ENCODE measurements around the gene FAXC.

Gene FAXC
- long read RNA-seq, donor 1: 0 reads
- long read RNA-seq, donor 2: 0 reads
- long read RNA-seq, donor 3: 0 reads
- long read RNA-seq, donor 4: 0 reads
- long read RNA-seq, donor 5: 0 reads
- long read RNA-seq, donor 6: 0 reads
- long read RNA-seq, donor 7, full-length matches to known transcripts: 1 of 1 reads
- long read RNA-seq, donor 7, partial matches to known transcripts: 0 of 1 reads
- long read RNA-seq, donor 7, other reads (novel, unspliced or antisense): 0 of 1 reads
- long read RNA-seq, donor 8: 0 reads

DNA sequence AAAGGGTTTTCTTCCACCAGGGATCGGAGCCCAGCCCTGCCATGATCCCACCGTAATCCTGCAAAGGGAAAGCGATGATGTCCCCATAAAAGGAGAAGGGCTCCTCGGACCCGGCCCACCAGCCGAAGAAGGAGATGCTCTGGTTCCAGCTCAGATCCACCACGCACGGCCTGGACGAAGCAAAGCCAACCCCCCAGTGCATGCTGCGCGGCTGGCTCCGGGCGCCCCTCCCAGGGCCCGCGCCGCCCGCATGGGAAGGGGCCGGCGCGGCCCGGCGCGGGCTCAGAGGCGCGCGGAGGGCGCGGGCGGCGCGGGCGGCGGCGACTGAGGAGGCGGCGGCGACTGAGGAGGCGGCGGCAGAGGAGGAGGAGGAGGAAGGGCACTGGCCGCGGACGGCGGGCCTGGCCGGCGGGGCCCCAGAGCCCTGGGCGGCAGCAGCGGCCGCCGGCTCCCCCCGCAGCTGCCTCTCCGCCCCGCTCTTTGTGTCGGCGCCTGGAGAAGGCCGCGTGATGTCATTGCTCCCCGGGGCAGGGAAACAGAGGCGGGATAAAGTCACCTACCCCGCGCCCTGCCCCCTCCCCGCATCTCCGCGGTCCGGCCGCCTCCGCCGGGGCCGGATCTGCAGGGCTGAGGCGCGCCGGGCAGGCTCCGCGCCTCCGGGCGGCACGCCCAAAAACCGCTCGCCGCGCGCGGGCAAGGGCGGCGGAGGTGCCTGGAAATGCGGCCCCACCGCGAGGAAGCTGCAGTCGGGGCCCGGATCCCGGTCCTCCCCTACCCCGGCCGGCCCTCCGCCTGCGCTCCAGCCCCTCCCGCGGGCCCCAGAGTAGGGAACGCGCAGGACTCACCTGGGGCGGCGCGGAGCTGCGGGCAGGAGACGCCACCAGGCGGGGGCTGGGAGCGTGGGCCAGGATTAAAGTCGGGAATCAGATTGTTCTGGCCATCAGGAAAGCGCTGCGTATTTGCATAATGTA, at the start of gene FAXC:
Gene FAXC (minus strand): TSS at position 504 of the 971 bp plus-strand sequence. CDS start 302 bp downstream, at position 202.
- peak; percentile 74 for DNase-seq

DNA sequence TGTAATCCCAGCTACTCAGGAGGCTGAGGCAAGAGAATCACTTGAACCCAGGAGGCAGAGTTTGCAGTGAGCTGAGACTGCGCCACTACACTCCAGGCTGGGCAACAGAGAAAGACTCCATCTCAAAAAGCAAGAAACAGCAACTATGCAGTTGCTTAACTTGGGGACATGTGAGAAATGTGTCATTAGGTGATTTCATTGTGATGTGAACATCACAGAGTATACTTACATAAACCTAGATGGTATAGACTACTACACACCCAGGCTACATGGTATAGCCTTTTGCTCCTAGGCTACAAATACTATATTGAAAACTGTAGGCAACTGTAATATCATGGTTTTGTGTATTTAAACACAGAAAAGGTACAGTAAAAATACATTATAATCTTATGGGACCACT, 47.8 kb upstream of the FAXC start:
- no peak for DNase-seq

DNA sequence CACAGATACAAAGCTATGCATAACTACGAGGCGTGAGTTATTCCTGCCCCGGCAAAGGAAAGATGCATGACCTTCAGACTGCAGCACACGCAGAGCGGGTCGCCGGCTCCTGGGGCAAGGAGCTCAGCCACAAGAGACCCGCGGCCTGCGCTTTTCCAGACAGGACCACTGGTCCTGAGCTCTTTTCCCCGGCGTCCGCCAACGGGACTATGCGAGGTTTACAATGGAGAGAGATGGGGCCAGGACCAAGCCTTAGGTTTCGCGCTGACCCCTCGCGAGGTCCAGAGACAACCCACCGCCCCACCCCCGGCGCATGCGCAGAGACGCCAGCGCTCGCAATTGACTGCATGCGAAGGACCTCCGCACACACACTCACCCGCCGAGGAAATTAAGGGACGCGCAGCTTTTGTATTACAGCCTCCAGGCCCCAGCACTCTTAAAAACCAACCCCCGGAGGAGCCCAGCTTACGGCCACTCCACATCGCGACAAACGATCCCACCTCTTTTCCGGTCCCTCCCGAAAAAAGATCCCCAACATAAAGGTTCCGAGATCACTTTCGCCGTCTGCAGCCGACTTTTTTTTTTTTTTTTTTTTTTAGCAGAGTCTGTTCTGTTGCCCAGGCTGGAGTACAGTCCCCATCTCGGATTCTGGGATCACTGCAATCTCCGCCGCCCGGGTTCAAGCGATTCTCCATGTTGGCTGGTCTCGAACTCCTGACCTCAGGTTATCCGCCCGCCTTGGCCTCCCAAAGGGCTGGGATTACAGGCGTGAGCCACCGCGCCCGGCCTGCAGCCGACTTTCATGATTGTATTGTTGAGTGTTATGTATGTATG, 44.4 kb upstream of the FAXC start, which contains the start of gene COQ3:
Gene COQ3 (minus strand): TSS at position 498 of the 834 bp plus-strand sequence. CDS start 16 bp downstream, at position 482.
- peak; percentile 96 for DNase-seq

DNA sequence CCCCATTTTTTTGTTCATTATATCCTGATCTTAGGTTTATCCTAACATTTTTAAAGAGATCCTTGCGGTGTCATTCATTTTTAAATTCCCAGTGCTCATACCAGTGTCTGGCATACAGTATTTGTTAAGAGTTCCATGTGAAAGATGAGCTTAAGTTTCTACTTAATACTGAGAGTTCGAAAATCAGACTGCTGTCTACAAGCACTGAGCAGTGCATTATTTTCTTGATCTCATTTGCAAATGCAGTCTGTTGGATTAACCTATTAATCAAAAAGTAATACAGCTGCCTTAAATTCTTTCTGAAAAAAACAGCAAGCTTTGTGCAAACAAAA, 43.9 kb upstream of the FAXC start:
- no peak for DNase-seq

DNA sequence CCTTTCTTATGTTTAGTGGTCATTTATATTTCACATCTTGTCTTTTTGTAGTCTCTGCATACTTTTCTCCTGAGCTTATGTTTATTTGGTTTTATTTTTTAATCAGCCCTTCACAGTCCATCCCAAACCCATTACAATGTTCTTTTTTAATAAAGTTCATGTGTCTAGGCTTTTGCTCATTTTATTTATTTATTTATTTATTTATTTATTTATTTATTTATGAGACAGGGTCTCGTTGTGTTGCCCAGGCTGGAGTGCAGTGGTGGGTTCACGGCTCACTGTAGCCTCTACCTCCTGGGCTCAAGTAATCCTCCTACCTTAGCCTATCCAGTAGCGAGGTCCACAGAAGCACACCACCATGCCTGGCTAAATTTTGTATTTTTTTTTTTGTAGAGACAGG, 41.4 kb upstream of the FAXC start:
- DNase-seq: no peak

DNA sequence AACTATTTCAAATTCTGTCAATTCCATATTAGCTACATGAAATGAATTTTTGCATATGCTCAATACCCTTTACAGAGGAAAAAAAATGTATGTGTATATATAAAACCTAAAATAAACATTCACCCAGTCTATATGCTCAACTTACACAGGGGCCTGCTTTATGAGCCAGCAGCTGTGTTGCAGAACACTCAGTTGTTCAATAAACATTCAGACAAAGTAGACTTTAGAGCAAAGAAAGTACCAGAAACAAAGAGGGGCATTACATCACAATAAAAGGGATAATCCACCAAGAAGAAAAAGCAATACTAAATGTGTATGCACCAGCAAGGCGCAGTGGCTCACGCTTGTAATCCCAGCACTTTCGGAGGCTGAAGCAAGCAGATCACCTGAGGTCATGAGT, 35.0 kb upstream of the FAXC start:
- no peak for DNase-seq

DNA sequence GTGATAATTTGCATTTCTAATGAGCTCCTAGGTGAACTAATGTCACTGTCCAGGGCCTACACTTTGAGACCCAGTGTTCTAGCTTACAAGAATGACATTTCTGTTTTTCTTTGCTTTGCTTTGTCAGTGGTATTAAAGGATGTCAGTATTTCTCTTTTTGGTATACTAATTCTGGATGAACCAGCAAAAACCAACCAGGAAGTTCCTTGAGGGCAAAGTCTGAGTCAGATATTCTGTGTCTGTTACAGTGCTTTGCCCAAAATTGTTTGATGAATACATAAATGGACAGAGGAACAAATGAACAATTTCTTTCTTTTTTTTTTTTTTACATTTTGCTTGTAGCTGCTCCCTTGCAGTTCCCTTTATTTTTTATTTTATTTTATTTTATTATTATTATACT, 29.2 kb upstream of the FAXC start:
- no peak for DNase-seq

DNA sequence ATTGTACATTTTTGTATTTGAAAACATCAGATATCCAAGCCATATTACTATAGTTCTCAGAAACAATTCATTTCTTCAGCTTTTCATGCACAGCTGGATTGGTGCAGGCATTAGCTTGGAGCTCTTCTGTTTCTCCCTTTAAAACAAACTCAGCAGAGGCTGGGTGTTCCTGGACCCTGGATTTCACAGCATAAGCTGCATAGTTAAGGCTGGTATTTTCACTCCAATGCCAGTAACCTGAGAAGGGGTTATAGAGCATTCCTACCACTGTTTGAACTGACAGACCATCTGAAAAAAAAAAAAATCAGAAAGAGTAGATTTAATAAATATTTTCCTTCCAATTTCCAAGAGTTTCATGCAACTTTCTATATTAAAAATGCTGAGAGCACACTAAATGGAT, 20.1 kb upstream of the FAXC start:
- no peak for DNase-seq

DNA sequence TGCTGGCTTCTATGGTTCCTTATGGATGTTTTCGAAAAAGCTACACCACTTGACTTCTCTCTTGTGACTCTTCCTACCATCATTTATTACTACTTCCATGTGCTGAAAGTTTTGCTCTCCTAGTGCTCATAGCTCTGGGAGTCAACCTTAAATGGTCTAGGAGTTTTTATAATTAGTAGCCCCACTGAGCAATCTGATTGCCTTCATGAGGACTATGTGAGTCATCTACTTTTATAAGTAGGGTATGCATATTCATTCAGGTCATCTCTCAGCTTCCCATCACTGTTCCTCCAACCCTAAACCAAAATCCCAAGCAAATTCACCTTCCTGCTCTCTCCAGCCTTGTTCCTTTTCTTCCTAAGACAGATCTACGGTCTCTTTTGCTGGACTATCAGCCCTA, 17.4 kb upstream of the FAXC start:
- no peak for DNase-seq

DNA sequence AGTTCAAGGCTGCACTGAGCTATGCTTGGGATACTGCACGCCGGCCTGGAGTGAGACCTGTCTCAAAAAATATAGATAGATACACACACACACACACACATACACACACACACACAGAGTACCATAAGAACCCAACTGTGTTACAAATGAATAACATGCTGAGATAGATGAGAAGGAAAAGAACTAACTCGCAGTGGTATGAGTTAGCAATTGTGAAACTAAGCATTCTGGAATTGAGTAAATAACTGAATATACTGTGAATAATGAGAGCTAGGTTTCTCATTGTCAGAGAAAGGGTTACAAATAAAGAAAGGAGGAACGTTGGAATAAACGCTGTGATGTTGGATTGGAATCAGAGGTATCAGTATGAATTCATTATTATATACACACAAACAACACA, 14.6 kb upstream of the FAXC start:
- DNase-seq: no peak

DNA sequence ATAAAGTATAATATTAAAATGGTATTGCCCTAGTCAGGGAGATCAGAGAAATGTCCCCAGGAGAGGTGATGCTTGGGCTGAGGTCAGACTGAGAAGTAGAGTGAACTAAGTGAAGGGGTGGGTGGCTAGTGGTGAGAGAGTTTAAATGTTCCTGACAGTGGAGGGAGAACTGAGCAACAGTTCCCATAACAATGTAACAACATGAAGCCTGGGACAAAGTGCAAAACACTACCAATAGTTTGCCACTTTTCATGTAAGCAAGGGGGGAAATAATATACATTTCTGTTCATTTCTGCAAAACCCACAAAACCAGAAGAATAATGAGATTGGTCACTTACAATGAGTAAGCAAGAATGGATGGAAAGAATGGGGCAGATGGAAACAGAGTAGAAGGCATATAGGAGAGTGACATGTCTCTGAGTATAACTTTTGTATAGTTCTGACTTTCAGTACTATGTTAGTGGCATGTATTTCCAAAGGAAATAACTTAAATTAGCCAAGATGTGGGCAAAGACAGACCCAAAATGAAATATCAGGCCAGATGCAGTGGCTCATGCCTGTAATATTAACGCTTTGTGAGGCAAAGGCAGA, 13.3 kb upstream of the FAXC start:
- DNase-seq: no peak

DNA sequence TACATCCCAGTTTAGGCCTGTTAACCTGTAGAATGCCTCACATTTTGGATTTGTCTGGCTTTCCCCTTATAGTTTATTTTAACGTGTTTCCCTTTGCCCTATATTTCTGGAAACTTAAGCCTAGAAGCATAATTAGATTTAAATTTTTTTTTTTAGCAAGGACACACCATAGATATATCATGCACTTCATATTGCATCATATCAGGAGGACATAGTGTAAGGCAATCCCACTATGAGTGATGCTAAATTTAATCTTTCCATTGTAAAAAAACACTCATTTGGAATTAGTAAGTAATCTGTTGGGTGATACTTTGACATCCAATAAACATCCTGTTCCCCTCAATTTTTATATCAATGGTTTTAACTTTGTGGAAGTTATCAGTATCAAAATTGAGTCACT, 10.3 kb upstream of the FAXC start:
- DNase-seq: no peak

DNA sequence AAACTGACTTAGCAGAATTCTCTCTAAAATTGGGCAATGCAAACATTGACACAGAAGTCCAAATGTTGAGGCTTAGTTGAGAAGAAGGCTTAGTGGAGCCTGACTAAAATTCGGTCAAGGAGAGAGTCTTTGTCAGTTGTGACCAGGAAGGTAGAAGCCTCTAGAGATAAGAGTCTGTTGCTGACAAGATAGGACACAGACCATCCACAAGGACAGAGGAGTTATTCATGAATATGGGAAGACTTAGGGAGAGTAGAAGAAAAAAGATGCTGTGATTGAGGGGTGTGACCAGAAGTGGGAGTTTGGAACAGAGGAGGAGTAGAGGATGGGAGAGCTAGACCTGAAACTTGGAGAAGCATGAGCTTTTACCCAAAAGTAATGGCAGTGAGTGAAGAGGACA, 7.2 kb upstream of the FAXC start:
- no peak for DNase-seq

DNA sequence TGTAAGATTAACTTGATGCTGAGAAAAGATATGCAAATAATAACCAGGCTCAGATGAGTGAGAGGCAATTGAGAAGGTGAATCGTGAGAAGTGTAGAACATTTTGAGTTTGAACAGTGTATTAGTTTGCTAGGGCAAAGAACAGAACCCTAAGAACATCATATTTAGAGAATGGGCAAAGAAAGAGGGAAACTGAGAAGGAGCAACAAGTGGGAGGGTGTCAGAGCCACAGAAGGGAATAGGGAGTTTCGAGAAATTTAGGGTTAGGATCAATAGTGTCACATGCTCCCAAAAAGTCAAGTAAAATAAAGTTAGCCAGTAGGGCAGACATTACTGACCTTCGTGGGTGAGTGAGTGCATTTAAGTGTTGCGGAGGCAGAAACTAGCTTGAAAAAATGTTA, 5.5 kb upstream of the FAXC start:
- no peak for DNase-seq

DNA sequence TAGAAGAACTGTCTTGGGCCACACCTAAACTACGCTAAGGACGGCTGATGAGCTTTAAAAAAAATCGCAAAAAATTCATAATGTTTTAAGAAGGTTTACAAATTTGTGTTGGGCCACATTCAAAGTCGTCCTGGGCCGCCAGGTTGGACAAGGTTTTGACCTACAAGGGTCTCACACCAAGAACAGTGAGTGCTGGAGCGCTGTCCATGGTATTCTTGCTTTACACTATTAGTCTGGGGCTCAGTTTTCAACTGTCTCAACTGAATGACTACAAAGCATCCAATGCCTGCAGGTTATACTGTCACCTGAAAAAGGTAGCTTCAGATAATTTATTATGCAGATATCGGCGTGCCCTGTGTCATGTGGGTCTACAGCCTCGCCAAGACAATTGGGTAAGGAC, 3.7 kb upstream of the FAXC start:
- DNase-seq: no peak

DNA sequence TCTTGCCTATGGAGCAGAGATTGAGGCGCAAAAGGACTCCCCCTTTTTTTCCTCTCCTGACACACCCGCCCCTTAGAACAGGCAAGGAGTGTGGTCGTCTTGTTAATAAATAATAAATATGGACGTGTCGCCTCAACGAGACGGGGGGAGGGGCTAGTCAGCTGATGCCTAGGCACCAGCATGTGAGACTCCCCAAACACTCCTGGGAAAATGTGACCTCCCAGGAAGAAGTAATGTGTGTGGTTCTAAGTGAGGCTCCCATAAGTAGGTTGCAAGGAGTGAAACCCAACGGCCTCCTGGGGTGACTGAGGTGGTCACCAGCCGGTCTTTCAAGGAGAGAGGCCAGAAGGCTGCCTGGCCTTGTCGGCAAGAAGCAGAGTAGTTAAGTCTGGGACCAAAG, 1.1 kb upstream of the FAXC start:
- DNase-seq: no peak

DNA sequence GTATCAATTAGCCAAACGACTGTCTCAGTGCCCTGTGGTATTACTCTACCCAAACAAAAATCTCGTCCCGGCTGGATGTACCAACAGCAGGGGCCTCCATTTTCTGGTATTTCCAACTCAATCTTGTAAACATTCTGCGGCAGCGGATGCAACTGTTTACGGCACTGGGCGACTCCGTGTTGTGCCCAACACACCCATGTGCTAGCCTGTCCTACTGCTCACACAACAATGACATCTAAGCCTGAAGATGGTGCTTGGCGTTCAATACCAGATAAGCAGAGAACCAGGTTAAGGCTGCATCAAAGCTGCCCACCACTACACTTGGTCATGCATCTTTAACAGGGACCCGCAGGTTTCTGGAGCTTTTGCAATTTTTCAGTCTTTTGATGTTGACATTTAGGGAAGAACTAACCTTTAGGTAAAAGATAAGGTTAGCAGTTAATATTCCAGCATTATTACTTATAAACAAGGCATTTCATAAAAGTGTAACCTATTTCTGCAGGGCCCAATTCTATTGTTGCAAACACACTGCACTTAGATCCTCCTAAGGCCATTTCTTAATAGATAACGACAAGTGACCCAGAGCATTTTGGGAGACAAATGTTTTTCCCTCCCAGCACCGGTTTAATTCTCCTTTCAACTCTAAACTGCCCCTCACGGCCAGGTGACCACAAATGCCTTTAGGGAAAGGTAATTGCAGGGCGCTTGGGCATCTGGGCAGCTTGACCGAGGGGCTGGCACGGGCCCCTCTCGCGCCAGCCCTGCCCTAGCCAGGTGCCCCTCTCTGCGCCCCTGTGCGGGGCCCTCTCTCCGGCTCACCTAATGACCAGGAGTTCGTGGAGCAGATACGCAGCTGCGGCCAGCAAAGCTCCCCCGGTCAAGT, 945 bp downstream of the FAXC start:
- DNase-seq: no peak

DNA sequence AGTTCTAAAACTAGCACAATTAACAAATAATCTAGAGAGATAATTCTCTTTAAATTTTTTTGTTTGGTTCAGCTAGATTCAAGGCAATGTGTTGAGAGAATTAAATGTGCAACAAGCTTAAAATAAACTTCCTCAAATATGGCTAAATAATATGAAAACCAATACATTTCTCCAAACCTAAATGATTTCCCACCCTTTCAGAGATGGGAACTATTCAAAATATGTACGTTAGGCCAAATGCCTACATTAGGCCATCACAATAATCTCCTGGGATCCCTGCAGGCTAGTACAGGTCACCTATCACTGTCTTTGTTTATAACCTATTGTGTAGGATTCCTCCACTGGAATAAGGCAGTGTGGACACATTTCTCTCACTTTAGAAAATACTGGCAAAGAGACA, 1.7 kb downstream of the FAXC start:
- no peak for DNase-seq

DNA sequence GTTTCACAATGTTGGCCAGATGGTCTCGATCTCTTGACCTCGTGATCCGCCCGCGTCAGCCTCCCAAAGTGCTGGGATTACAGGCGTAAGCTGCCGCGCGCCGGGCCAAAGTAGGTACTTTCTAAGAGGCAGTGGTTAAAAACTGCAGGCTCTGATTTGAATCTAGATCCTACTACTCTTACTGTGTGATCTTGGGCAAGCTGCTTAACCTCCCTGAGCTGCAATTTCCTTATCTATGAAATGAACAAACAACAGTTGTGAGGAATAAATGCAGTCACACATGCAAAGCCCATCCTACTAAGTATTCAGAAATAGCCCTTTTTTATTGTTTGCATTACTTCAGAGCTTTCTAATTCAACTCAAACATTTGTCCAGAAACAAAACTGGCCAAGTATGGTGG, 2.9 kb downstream of the FAXC start:
- DNase-seq: no peak

DNA sequence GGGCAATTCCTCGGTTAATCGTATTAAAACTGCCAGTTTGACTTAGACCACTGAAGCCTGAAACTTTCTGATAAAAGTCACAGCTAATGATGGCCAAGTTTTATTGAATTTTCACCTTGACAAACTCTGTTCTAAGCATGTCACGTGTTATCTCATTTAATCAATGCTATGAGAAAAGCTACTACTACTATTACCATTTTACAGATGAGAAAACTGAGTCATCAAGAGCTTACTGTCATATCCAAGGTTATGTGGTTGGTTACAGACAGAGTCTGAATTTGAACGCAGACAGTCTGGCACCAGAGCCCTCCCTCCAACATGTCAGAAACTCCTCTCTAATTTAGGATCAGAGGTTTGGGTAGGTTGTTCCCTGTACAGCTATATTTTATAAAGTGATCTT, 4.3 kb downstream of the FAXC start:
- no peak for DNase-seq

DNA sequence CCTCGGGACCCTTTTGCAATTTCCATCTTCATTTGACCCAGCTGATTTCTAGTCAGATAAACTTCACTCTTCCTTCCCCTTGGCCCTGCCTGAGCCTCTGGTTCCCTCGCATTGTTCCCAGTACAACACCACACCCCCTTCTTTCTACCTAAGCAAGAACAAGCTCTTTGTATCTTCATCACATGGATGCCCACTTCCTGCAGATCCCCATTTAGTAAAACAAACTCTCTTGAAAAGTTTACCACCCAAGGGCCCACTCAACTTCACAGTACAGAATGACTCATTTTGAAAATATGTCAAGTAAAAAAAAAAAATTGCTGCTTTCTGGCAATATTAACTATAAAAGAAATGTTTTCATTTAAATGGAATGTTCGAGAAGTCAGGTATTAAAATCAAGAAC, 5.2 kb downstream of the FAXC start:
- no peak for DNase-seq
